Measurements from ENCODE around the gene STAP2. TPM values are rescaled to one million over a fixed set of nuclear protein-coding genes. Genes with fewer than 3 reads are reported as not detected.

STAP2 gene
- total and polyA plus RNA-seq, 8 donors = 20.7 to 250 (median 43.3) TPM; not detected in 1

DNA sequence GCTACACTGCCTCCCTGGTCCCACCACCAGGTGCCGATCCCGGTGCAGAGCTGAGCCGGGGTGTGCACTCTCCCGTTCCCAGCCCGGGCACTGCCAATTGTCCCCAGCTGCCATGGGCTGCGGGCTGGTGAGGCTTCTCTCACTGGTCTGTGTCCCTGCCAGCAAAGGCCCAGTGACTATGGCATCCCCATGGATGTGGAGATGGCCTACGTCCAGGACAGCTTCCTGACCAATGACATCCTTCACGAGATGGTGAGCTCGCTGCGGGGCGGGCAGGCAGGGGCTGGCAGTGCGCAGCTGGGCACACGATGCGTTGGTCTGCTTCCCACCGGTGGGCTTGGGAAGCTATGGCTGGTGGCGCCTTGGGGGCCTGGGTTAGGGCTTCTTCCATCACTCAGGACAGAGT, 19.3 kb upstream of the STAP2 start:
- Histone ChIP-seq H3K27ac (no peak overlapping the region), H3K27me3 (no peaks in the 10 kb centered on the region), H3K4me3 (no peak overlapping the region), H3K36me3 (peaks cover 31 to 92% (median 81%) of the 10 kb centered on the region in 4 donors), H3K4me1 (peaks cover 0 to 25% (median 20%) of the 10 kb centered on the region in 4 donors), H3K9me3 (no peaks in the 10 kb centered on the region)
- no peak for DNase-seq
- intact Hi-C loops (cut with DNase I; ENCODE audit: low total_unique reads) = no loop called here
- WGBS, 5 donors = 90 to 96% (median 93%) methylated on average over 12 to 16 of the region's 16 CpGs
- TF ChIP-seq POLR2A (IDR thresholded peaks at IDR 0.05) (no peak), POLR2AphosphoS5 (IDR thresholded peaks at IDR 0.05) (no peak), EP300 (IDR thresholded peaks at IDR 0.05) (no peak)
- TF ChIP-seq, protein P1, sequence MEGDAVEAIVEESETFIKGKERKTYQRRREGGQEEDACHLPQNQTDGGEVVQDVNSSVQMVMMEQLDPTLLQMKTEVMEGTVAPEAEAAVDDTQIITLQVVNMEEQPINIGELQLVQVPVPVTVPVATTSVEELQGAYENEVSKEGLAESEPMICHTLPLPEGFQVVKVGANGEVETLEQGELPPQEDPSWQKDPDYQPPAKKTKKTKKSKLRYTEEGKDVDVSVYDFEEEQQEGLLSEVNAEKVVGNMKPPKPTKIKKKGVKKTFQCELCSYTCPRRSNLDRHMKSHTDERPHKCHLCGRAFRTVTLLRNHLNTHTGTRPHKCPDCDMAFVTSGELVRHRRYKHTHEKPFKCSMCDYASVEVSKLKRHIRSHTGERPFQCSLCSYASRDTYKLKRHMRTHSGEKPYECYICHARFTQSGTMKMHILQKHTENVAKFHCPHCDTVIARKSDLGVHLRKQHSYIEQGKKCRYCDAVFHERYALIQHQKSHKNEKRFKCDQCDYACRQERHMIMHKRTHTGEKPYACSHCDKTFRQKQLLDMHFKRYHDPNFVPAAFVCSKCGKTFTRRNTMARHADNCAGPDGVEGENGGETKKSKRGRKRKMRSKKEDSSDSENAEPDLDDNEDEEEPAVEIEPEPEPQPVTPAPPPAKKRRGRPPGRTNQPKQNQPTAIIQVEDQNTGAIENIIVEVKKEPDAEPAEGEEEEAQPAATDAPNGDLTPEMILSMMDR (IDR thresholded peaks at IDR 0.05) = no peak

DNA sequence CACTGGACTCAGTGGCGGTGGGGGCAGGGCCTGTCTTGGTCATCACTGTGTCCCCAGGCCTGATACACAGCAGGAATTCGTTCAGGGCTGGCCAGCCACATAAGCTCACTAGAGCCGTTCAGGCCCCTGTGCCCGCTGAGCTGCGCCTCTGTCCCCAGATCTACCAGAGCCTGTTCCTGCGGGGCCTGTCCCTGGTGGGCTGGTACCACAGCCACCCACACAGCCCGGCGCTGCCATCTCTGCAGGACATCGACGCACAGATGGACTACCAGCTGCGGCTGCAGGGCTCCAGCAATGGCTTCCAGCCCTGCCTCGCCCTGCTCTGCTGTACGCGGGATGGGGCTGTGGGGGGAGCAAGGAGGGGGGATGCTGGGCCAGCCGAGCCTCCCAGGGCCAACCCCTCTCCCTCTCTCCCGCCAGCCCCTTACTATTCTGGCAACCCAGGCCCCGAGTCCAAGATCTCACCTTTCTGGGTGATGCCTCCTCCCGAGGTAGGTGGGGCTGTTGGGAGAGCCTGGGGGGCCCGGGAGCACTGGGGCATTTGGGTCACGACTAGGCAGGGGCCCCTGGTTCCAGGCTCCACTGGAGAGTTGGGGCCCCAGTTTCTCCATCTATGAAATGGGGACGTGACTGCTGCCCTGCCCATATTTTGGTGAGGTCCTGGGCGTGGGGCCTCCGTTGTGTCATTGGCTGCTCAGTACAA, 18.6 kb upstream of the STAP2 start:
- Histone ChIP-seq H3K27me3 (no peaks in the 10 kb centered on the region), H3K36me3 (peaks cover 25 to 85% (median 75%) of the 10 kb centered on the region in 4 donors), H3K27ac (no peak overlapping the region), H3K4me1 (peaks cover 0 to 25% (median 22%) of the 10 kb centered on the region in 4 donors), H3K4me3 (no peak overlapping the region), H3K9me3 (no peaks in the 10 kb centered on the region)
- DNase-seq = no peak
- intact Hi-C loops (cut with DNase I; ENCODE audit: low total_unique reads) = no loop called here
- TF ChIP-seq POLR2A (IDR thresholded peaks at IDR 0.05) (no peak), EP300 (IDR thresholded peaks at IDR 0.05) (no peak), POLR2AphosphoS5 (IDR thresholded peaks at IDR 0.05) (no peak)
- TF ChIP-seq, protein P1 (IDR thresholded peaks at IDR 0.05) = no peak
- 81 to 87% (median 83%) methylated on average over 14 to 23 of the region's 23 CpGs for WGBS, 5 donors

DNA sequence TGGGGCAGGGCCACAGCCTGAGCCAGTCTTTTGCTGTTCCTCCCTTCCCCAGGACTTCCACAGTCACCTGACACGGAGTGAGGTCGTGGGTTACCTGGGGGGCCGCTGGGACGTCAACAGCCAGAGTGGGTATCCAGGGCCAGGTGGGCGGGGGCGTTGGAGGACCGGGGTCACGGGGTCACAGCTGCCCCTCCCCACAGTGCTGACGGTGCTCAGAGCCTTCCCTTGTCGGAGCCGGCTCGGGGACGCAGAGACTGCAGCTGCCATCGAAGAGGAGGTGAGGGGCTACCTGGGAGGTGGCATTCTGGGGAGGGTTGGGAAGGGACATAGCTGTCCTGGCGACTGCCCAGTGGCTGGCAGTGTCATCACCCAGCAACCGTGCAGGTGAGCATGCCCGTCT, 16.3 kb upstream of the STAP2 start:
- H3K4me3 ChIP-seq = no peak overlapping the region
- no peak for DNase-seq
- TF ChIP-seq EP300 (IDR thresholded peaks at IDR 0.05) = no peak
- TF ChIP-seq, protein P1 (IDR thresholded peaks at IDR 0.05) = no peak
- TF ChIP-seq POLR2AphosphoS5 (IDR thresholded peaks at IDR 0.05) = no peak
- TF ChIP-seq POLR2A (IDR thresholded peaks at IDR 0.05) = no peak
- 73 to 92% (median 80%) methylated on average over 8 to 17 of the region's 17 CpGs for WGBS, 5 donors
- no peak overlapping the region for H3K27ac ChIP-seq
- H3K4me1 ChIP-seq = peaks cover 0 to 8% (median 4%) of the 10 kb centered on the region in 4 donors
- peaks cover 2 to 66% (median 53%) of the 10 kb centered on the region in 4 donors for H3K36me3 ChIP-seq
- H3K27me3 ChIP-seq = no peaks in the 10 kb centered on the region
- intact Hi-C loops (cut with DNase I; ENCODE audit: low total_unique reads) = no loop called here
- no peaks in the 10 kb centered on the region for H3K9me3 ChIP-seq

DNA sequence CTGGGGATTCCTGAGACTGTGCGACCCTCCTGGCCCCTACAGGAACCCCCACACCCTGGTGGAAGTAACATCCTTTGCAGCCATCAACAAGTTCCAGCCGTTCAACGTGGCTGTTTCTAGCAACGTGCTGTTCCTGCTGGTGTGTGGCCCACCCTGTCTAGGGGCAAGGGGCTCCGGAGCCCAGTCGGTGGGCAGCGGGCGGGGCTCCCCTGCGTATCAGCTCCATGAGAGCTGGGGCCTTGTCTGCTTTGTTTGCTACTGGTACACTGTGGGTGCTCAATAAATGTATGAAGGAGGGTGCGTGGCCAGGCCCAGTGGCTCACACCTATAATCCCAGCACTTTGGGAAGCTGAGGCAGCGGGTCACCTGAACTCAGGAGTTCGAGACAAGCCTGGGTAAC, 15.7 kb upstream of the STAP2 start:
- Histone ChIP-seq H3K27me3 (no peaks in the 10 kb centered on the region), H3K36me3 (peaks cover 0 to 61% (median 48%) of the 10 kb centered on the region in 4 donors), H3K4me3 (no peak overlapping the region), H3K9me3 (no peaks in the 10 kb centered on the region), H3K4me1 (peaks cover 0 to 3% (median 0%) of the 10 kb centered on the region in 4 donors), H3K27ac (no peak overlapping the region)
- WGBS, 5 donors = 87 to 92% (median 91%) methylated on average over 12 of the region's 12 CpGs
- intact Hi-C loops (cut with DNase I; ENCODE audit: low total_unique reads) = no loop called here
- no peak for TF ChIP-seq EP300 (IDR thresholded peaks at IDR 0.05)
- TF ChIP-seq POLR2AphosphoS5 (IDR thresholded peaks at IDR 0.05) = no peak
- no peak for TF ChIP-seq POLR2A (IDR thresholded peaks at IDR 0.05)
- TF ChIP-seq, protein P1 (IDR thresholded peaks at IDR 0.05) = no peak
- DNase-seq = no peak

Data from stomach (tissue), 9 donors.